Upper lobe of right lung (tissue), 1 donor: ENCODE results near the gene SLK. TPM values are rescaled to one million over a fixed set of nuclear protein-coding genes. Genes with fewer than 3 reads are reported as not detected.

Source experiments
- ATAC-seq: fragments of 200-7000 bp; cut with Tn5 transposase; one replicate; pipeline ENCODE4 v1.9.1; 2020; ENCODE audit warnings: mild to moderate bottlenecking, moderate library complexity
- DNase-seq: peaks from one replicate; pipeline ENCODE4 v3.0.0-alpha.2; 2020
- H3K27ac ChIP-seq: fragments of 200-600 bp; one replicate; pipeline ENCODE4 v1.8.0; 2022
- H3K27me3 ChIP-seq: fragments of 200-600 bp; one replicate; pipeline ENCODE4 v1.8.0; 2022; ENCODE audit warnings: mild to moderate bottlenecking
- H3K36me3 ChIP-seq: fragments of 200-600 bp; one replicate; pipeline ENCODE4 v1.8.0; 2022
- H3K4me1 ChIP-seq: fragments of 200-600 bp; one replicate; pipeline ENCODE4 v1.8.0; 2022
- H3K4me3 ChIP-seq: fragments of 200-600 bp; one replicate; pipeline ENCODE4 v1.8.0; 2022; ENCODE audit warnings: mild to moderate bottlenecking
- H3K9me3 ChIP-seq: fragments of 200-600 bp; one replicate; pipeline ENCODE4 v1.8.0; 2022
- CTCF ChIP-seq: fragments of 200-600 bp; IDR thresholded peaks from one replicate; pipeline ENCODE4 v1.8.0; 2022; ENCODE audit warnings: antibody characterized with exemption
- intact Hi-C: fragments of 100-400 bp; cut with DNase I; formaldehyde crosslinking; loops from one replicate; pipeline ENCODE4 v1.11.0; 2022
- total RNA-seq: library from RNA; stranded (reverse); fragmentation: NEBNext Ultra II Directional; extraction: Animal tissue kit (Norgen Biotek cat#: 25700); gene quantifications from one replicate; pipeline ENCODE4 v1.2.1, GENCODE V29; 2021
- donor health status: DM: no; HTN: yes; CAD: no; lungs with severe emphysema.

Gene SLK
- total RNA-seq, 1 donor from 2014 or later = 46.7 TPM

- Histone ChIP-seq H3K27ac (no peak overlapping the region), H3K9me3 (no peaks in the 10 kb centered on the region), H3K4me1 (peaks cover 7% of the 10 kb centered on the region), H3K36me3 (no peaks in the 10 kb centered on the region), H3K4me3 (no peak overlapping the region), H3K27me3 (no peaks in the 10 kb centered on the region)
- intact Hi-C loops = no loop called here
- no peak for DNase-seq
- TF ChIP-seq CTCF = no peak
- ATAC-seq = no peak
Measured at GRCh38 chr10:103921750-103922195, 45.2 kb upstream of the SLK start.

GRCh38 chr10:103922659-103923058, 44.3 kb upstream of the SLK start:
- Histone ChIP-seq H3K27me3 (no peaks in the 10 kb centered on the region), H3K27ac (no peak overlapping the region), H3K4me1 (peaks cover 7% of the 10 kb centered on the region), H3K4me3 (no peak overlapping the region), H3K9me3 (no peaks in the 10 kb centered on the region), H3K36me3 (no peaks in the 10 kb centered on the region)
- no peak for TF ChIP-seq CTCF
- ATAC-seq (no peak), DNase-seq (no peak)
- intact Hi-C loops = no loop called here

- no peaks in the 10 kb centered on the region for H3K36me3 ChIP-seq
- TF ChIP-seq CTCF = no peak
- H3K4me3 ChIP-seq = no peak overlapping the region
- H3K9me3 ChIP-seq = no peaks in the 10 kb centered on the region
- H3K4me1 ChIP-seq = peaks cover 6% of the 10 kb centered on the region
- H3K27me3 ChIP-seq = no peaks in the 10 kb centered on the region
- ATAC-seq (no peak), DNase-seq (no peak)
- intact Hi-C loops = no loop called here
- no peak overlapping the region for H3K27ac ChIP-seq
Measured at GRCh38 chr10:103923502-103923901, 43.4 kb upstream of the SLK start.

- no peak for TF ChIP-seq CTCF
- DNase-seq = no peak
- no peak for ATAC-seq
- intact Hi-C loops = no loop called here
- Histone ChIP-seq H3K4me1 (no peaks in the 10 kb centered on the region), H3K27me3 (no peaks in the 10 kb centered on the region), H3K9me3 (no peaks in the 10 kb centered on the region), H3K4me3 (no peak overlapping the region), H3K36me3 (no peaks in the 10 kb centered on the region), H3K27ac (no peak overlapping the region)
Measured at GRCh38 chr10:103925591-103925990, 41.3 kb upstream of the SLK start.

- intact Hi-C loops = no loop called here
- H3K9me3 ChIP-seq = no peaks in the 10 kb centered on the region
- DNase-seq = no peak
- H3K27me3 ChIP-seq = no peaks in the 10 kb centered on the region
- no peak for TF ChIP-seq CTCF
- no peak overlapping the region for H3K4me3 ChIP-seq
- H3K27ac ChIP-seq = no peak overlapping the region
- no peaks in the 10 kb centered on the region for H3K4me1 ChIP-seq
- ATAC-seq = no peak
- H3K36me3 ChIP-seq = no peaks in the 10 kb centered on the region
Measured at GRCh38 chr10:103926722-103927319, 40.1 kb upstream of the SLK start.

- no peak overlapping the region for H3K27ac ChIP-seq
- no peak for TF ChIP-seq CTCF
Measured at GRCh38 chr10:103928784-103929183, 38.2 kb upstream of the SLK start.

More at GRCh38 chr10:103928784-103929183, 38.2 kb upstream of the SLK start:
- DNase-seq = no peak
- H3K36me3 ChIP-seq = no peaks in the 10 kb centered on the region
- no peak overlapping the region for H3K4me3 ChIP-seq
- no peak for ATAC-seq
- H3K27me3 ChIP-seq = no peaks in the 10 kb centered on the region
- no peaks in the 10 kb centered on the region for H3K9me3 ChIP-seq
- H3K4me1 ChIP-seq = no peaks in the 10 kb centered on the region
- intact Hi-C loops = no loop called here
